GM12872 (cell line): ENCODE measurements around the gene TMF1.

Source experiments
- CTCF ChIP-seq: IDR thresholded peaks from 3 replicates; pipeline ENCODE4 v1.5.1; 2011; ENCODE audit warnings: low read depth, mild to moderate bottlenecking, low read length, moderate library complexity; ENCODE audit not compliant: insufficient read depth

Gene TMF1

GRCh38 chr3:68987322-68987721 lies 64.8 kb downstream of the TMF1 start:
- no peak for TF ChIP-seq CTCF

GRCh38 chr3:68986496-68987208 lies 65.5 kb downstream of the TMF1 start:
- no peak for TF ChIP-seq CTCF

- TF ChIP-seq CTCF = no peak
These were observed 66.9 kb downstream of the TMF1 start for GRCh38 chr3:68985146-68985790.

- no peak for TF ChIP-seq CTCF
These were observed 68.1 kb downstream of the TMF1 start for GRCh38 chr3:68984011-68984530.

GRCh38 chr3:68977486-68978167 lies 74.5 kb downstream of the TMF1 start:
- no peak for TF ChIP-seq CTCF

GRCh38 chr3:68974711-68975110 lies 77.4 kb downstream of the TMF1 start:
- no peak for TF ChIP-seq CTCF

GRCh38 chr3:68973639-68974038 lies 78.5 kb downstream of the TMF1 start:
- no peak for TF ChIP-seq CTCF
